Measurements from ENCODE around the gene UGT2B7. TPM values are rescaled to one million over a fixed set of nuclear protein-coding genes. Genes with fewer than 3 reads are reported as not detected.

The UGT2B7 gene
- total RNA-seq, 1 experiment from 2014 or later, result not detected

DNA sequence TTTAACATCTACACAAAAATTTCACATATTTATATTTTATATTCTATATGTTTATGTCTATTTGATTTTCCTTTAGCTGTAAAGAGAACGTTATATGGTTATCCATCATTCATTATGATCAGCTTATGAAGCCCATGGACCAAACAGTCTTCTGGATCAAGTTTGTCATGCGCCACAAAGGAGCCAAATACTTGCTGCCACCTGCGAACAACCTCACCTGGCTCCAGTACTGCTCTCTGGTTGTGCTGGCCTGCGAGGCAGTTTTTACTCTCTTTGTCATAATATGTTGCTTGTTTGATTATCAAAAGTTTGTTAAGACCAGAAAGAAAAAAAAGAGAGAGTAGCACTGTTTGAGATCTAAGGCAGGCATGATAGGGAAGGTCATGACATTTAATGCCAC lies 38.2 kb downstream of the UGT2B7 start:
- WGBS (ENCODE audit: extremely low coverage, insufficient read length, low lambda C conversion rate), result no CpG with 5 or more reads among the region's 4 CpGs

More for the DNA sequence above, 38.2 kb downstream of the UGT2B7 start:
- H2BK12ac ChIP-seq (ENCODE audit: insufficient read length, low read depth, low read length), result no peak overlapping the region
- DNase-seq, result no peak
- H3K18ac ChIP-seq (ENCODE audit: insufficient read length, low read depth, low read length), result no peak overlapping the region
- peaks cover 0 to 9% (median 0%) of the 10 kb centered on the region in 3 experiments; a peak in 3 of 7 replicates for H3K36me3 Mint-ChIP-seq (ENCODE audit: insufficient read depth in 1 of 3, low read depth in 3 of 3)
- no peak overlapping the region for H3K14ac ChIP-seq (ENCODE audit: insufficient read depth, low read length)
- no peak overlapping the region for H3K56ac ChIP-seq (ENCODE audit: insufficient read length, low read depth, low read length)
- H2AK5ac ChIP-seq (ENCODE audit: insufficient read length, low read length), result no peak overlapping the region
- H3K4me3 Mint-ChIP-seq, result no peak overlapping the region
- no peak overlapping the region for H3K4ac ChIP-seq (ENCODE audit: low read depth, low read length)
- no peaks in the 10 kb centered on the region for H3K9me3 Mint-ChIP-seq
- H3T11ph ChIP-seq (ENCODE audit: low read length), result no peak overlapping the region
- no peaks in the 10 kb centered on the region for H3K4me1 ChIP-seq (ENCODE audit: insufficient read depth, low read length)
- H3K79me2 ChIP-seq (ENCODE audit: insufficient read depth, low read length), result no peaks in the 10 kb centered on the region
- H3K23me2 ChIP-seq (ENCODE audit: insufficient read length, low read depth, low read length, poor library complexity, severe bottlenecking), result no peaks in the 10 kb centered on the region
- H2BK5ac ChIP-seq (ENCODE audit: insufficient read length, low read length), result no peak overlapping the region
- H3K23ac ChIP-seq (ENCODE audit: insufficient read length, low read depth, low read length), result no peak overlapping the region
- TF ChIP-seq CTCF (conservative IDR thresholded peaks at IDR 0.05), result no peak
- H2BK15ac ChIP-seq (ENCODE audit: low read depth, low read length), result no peak overlapping the region
- no peak overlapping the region for H3K9ac ChIP-seq (ENCODE audit: extremely low read depth, insufficient read length, low read length)
- H4K91ac ChIP-seq (ENCODE audit: insufficient read length, low read depth, low read length), result no peak overlapping the region
- H4K5ac ChIP-seq (ENCODE audit: insufficient read length, low read depth, low read length), result no peak overlapping the region
- H4K8ac ChIP-seq (replicated peaks; ENCODE audit: insufficient read length, low read depth, low read length), result no peak overlapping the region
- no peaks in the 10 kb centered on the region for H3K79me1 ChIP-seq (ENCODE audit: insufficient read depth, low read depth, low read length, poor library complexity, severe bottlenecking)
- no peaks in the 10 kb centered on the region for H3K27me3 ChIP-seq (ENCODE audit: insufficient read depth, low read length)
- no peak overlapping the region for H3K27ac ChIP-seq (ENCODE audit: insufficient read length, low read depth, low read length)
- peak overlapping the region in 1 of 3 experiments; percentile 34; a peak in 1 of 7 replicates for H3K27ac Mint-ChIP-seq
- H3K4me1 Mint-ChIP-seq, result peaks cover 6% of the 10 kb centered on the region in 2 experiments; a peak in 3 of 4 replicates
- H4K20me1 ChIP-seq (ENCODE audit: control insufficient read depth, insufficient read depth, insufficient read length), result no peaks in the 10 kb centered on the region
- no peak overlapping the region for H2BK120ac ChIP-seq (ENCODE audit: low read depth, low read length, poor library complexity, severe bottlenecking)
- no peaks in the 10 kb centered on the region for H3K27me3 Mint-ChIP-seq (ENCODE audit: low read depth)
- H3K4me2 ChIP-seq (ENCODE audit: insufficient read depth, insufficient read length, low read length), result no peak overlapping the region
- no peak overlapping the region for H2AFZ ChIP-seq (ENCODE audit: low read length)
- H3K9me3 ChIP-seq (ENCODE audit: control insufficient read depth, low read depth, low read length), result no peaks in the 10 kb centered on the region
- no peak overlapping the region for H2BK20ac ChIP-seq (ENCODE audit: low read depth, low read length, poor library complexity, severe bottlenecking)

Data from H9 (cell line).